Keratinocyte (primary cell): Measurements from ENCODE around the gene ZNF784. TPM values are rescaled to one million over a fixed set of nuclear protein-coding genes. Genes with fewer than 3 reads are reported as not detected.

Experiments
- DNase-seq: peaks from one replicate; pipeline ENCODE4 v3.0.0-alpha.2; 2011; ENCODE audit warnings: low read depth, missing footprints, low spot score
- FAIRE-seq: peaks from 2 replicates; lab custom pipeline; 2011; peaks lifted over from hg19 to GRCh38; lab: Jason Lieb, UNC
- H2AFZ ChIP-seq: 2 replicates; pipeline ENCODE4 v1.6.0; 2012; ENCODE audit warnings: low read length, control low read depth, inconsistent platforms; ENCODE audit not compliant: control insufficient read depth
- H3K27ac ChIP-seq: 2 replicates; pipeline ENCODE4 v1.5.1; 2011; ENCODE audit warnings: low read length; ENCODE audit not compliant: control insufficient read depth, insufficient read depth
- H3K27me3 ChIP-seq: 3 replicates; pipeline ENCODE4 v1.6.0; 2011; ENCODE audit warnings: low read length; ENCODE audit not compliant: control insufficient read depth, insufficient read depth; ENCODE audit errors: extremely low read depth
- H3K36me3 ChIP-seq, 2 experiments: 2 replicates in 1 of 2; 3 replicates in 1 of 2; pipeline ENCODE4 v1.5.1; 2011; ENCODE audit warnings: low read length in 2 of 2, mild to moderate bottlenecking in 1 of 2; ENCODE audit not compliant: control insufficient read depth in 2 of 2, insufficient read depth in 2 of 2; ENCODE audit errors: extremely low read depth in 1 of 2
- H3K4me1 ChIP-seq: 3 replicates; pipeline ENCODE4 v1.5.1; 2011; ENCODE audit warnings: low read length; ENCODE audit not compliant: control insufficient read depth, insufficient read depth; ENCODE audit errors: extremely low read depth
- H3K4me2 ChIP-seq: 3 replicates; pipeline ENCODE4 v1.6.0; 2011; ENCODE audit warnings: low read depth, low read length; ENCODE audit not compliant: control insufficient read depth, insufficient read depth; ENCODE audit errors: extremely low read depth
- H3K4me3 ChIP-seq, 3 experiments: fragments of 200-600 bp in 1 of 3; sonication (generic) in 1 of 3; 2 replicates in 2 of 3; 3 replicates in 1 of 3; pipeline ENCODE4 v1.5.1; 2011 to 2016; ENCODE audit warnings: low read length in 3 of 3, mild to moderate bottlenecking in 3 of 3, control low read depth in 2 of 3, inconsistent platforms in 1 of 3, low read depth in 1 of 3, mixed read lengths in 1 of 3, mixed run types in 1 of 3, moderate library complexity in 1 of 3; ENCODE audit not compliant: control insufficient read depth in 2 of 3, insufficient read depth in 2 of 3; ENCODE audit errors: extremely low read depth in 1 of 3
- H3K79me2 ChIP-seq: 2 replicates; pipeline ENCODE4 v1.6.0; 2012; ENCODE audit warnings: low read length; ENCODE audit not compliant: control insufficient read depth, insufficient read depth
- H3K9ac ChIP-seq: 3 replicates; pipeline ENCODE4 v1.6.0; 2011; ENCODE audit warnings: low read length; ENCODE audit not compliant: control insufficient read depth, insufficient read depth; ENCODE audit errors: extremely low read depth
- H3K9me1 ChIP-seq: 3 replicates; pipeline ENCODE4 v1.6.0; 2011; ENCODE audit warnings: low read length; ENCODE audit not compliant: control insufficient read depth, insufficient read depth; ENCODE audit errors: extremely low read depth
- H3K9me3 ChIP-seq: 2 replicates; pipeline ENCODE4 v1.5.1; 2012; ENCODE audit warnings: low read depth, low read length; ENCODE audit not compliant: control insufficient read depth
- H4K20me1 ChIP-seq: 3 replicates; pipeline ENCODE4 v1.6.0; 2011; ENCODE audit warnings: low read length; ENCODE audit not compliant: control insufficient read depth, insufficient read depth; ENCODE audit errors: extremely low read depth
- EZH2 ChIP-seq: IDR thresholded peaks from one replicate; pipeline ENCODE4 v1.6.1; 2012; ENCODE audit warnings: inconsistent platforms, mild to moderate bottlenecking, low read length, moderate library complexity
- dilution Hi-C: fragments of 300-500 bp; cut with MboI; formaldehyde crosslinking; loops from one replicate; pipeline ENCODE4 v1.7.0; 2020; ENCODE audit warnings: low sequenced_read_pairs; ENCODE audit not compliant: extremely low pct_ligation_motif_present
- polyA plus RNA-seq, 5 experiments: library from polyadenylated mRNA; depleted of rRNA in 3 of 5; stranded (reverse) in 3 of 5; stranded (forward) in 1 of 5; unstranded in 1 of 5; fragments of >200 nt; gene quantifications; 1 replicate in 1 of 5; 2 replicates in 3 of 5; 3 replicates in 1 of 5; pipeline versions ENCODE4 v1.2.1 to v1.2.3, GENCODE V29; 2011 to 2012; ENCODE audit warnings: missing spikeins in 2 of 5, low read depth in 1 of 5, low replicate concordance in 1 of 5
- TF ChIP-seq, protein P1 (sequence below), 3 experiments: IDR thresholded peaks in 1 of 3; conservative IDR thresholded peaks in 1 of 3; optimal IDR thresholded peaks in 1 of 3; 2 replicates in 2 of 3; 3 replicates in 1 of 3; pipeline versions ENCODE3 to v1.5.1; 2011; ENCODE audit warnings: low read length in 3 of 3, mild to moderate bottlenecking in 3 of 3, moderate library complexity in 2 of 3, control low read depth in 1 of 3, inconsistent platforms in 1 of 3; ENCODE audit not compliant: insufficient read depth in 2 of 3; ENCODE audit errors: extremely low read depth in 1 of 3

The ZNF784 gene
- polyA plus RNA-seq, 1 donor (not counting 4 experiments of a cell fraction or from before 2014, with no cell fraction given): 2.1 TPM

DNA sequence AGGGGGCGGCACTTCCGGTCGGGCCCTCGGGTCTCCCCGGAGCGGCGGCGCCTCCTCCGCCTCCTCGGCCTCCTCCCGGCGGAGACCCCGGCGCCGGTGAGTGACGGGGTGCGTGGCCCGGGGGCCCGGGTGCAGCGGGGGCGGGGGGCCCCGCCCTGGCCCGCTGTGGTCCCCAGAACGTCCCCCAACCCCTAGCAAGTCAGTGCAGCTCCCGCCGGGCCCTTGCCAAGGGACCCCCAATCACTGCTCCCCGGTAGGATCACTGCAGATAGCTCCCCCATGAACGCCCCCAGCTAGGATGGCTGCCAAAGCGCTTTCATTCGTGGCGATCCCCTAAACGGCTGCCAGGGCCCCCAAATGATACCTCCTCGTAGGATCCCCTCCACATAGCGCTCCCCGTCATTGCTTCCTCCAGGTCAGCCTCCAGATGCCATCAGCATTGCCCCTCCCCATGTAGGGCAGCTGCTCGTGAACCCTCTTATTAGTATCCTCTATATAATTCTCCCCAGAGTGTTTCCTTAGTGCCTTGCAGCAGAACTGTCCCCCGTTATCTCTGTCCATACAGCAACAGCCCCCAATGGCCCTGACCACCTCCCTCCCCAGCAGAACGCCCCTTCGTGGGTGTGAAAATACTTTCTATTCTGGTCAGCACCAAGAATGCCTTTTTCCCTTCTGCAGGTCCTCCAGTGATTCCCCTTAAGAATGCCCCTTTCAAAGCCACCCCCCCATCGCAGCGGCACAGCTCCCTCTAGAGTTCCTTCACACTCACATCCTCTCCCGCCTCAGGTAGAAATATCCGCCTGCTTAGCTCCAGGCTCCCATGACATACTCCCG, 18.5 kb downstream of the ZNF784 start, which contains the start of gene ZNF865:
Gene ZNF865 (plus strand): TSS at position 11 of the 834 bp plus-strand sequence. CDS start 7,972 bp downstream, outside the sequence.
- no peaks in the 10 kb centered on the region for H3K27me3 ChIP-seq
- DNase-seq: no peak
- dilution Hi-C loops: no loop called here
- no peaks in the 10 kb centered on the region for H3K9me3 ChIP-seq
- peak within 1 kb of the TSS; percentile 84 for H3K9ac ChIP-seq
- peak within 1 kb of the TSS; percentile 67 for H3K27ac ChIP-seq
- TF ChIP-seq, protein P1, sequence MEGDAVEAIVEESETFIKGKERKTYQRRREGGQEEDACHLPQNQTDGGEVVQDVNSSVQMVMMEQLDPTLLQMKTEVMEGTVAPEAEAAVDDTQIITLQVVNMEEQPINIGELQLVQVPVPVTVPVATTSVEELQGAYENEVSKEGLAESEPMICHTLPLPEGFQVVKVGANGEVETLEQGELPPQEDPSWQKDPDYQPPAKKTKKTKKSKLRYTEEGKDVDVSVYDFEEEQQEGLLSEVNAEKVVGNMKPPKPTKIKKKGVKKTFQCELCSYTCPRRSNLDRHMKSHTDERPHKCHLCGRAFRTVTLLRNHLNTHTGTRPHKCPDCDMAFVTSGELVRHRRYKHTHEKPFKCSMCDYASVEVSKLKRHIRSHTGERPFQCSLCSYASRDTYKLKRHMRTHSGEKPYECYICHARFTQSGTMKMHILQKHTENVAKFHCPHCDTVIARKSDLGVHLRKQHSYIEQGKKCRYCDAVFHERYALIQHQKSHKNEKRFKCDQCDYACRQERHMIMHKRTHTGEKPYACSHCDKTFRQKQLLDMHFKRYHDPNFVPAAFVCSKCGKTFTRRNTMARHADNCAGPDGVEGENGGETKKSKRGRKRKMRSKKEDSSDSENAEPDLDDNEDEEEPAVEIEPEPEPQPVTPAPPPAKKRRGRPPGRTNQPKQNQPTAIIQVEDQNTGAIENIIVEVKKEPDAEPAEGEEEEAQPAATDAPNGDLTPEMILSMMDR (optimal IDR thresholded peaks at IDR 0.05 in 1 of 3, IDR thresholded peaks at IDR 0.05 in 1 of 3, conservative IDR thresholded peaks at IDR 0.05 in 1 of 3; ENCODE audit: extremely low read depth in 1 of 3, insufficient read depth in 2 of 3, low read length in 3 of 3): peak; percentile 88 to 91 (median 91)
- no peak for TF ChIP-seq EZH2
- peak within 1 kb of the TSS; percentile 95 for H3K4me2 ChIP-seq
- FAIRE-seq: peak; percentile 86
- peaks cover 44% of the 10 kb centered on the region for H3K79me2 ChIP-seq
- H2AFZ ChIP-seq: peak within 1 kb of the TSS; percentile 63
- H3K4me3 ChIP-seq: peak within 1 kb of the TSS; percentile 61 to 73 (median 72)
- H4K20me1 ChIP-seq: no peaks in the 10 kb centered on the region
- peaks cover 11 to 14% of the 10 kb centered on the region in 2 experiments for H3K36me3 ChIP-seq
- peaks cover 21% of the 10 kb centered on the region for H3K4me1 ChIP-seq
- no peaks in the 10 kb centered on the region for H3K9me1 ChIP-seq

DNA sequence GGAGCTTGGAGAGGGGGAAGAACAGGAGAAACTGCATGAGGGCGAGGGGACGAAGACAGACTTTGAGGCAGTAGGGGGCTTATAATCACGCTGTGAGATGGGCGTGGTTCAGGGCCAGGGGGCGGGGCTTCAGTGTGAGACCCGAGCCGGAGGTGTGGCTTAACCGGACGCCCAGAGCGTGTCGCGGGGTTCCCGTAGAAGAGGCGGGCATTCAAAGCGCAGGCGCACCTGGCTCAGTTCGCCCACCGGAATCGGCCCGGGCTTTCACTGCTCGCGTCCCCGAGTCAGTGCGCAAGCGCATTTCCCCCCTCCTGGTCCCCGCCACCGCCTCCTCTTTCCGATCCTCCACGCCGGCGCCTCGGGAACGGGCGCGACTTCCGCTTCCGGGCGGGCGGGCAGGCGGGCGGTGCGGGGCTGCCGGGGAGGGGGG, 19.1 kb downstream of the ZNF784 start:
- H3K36me3 ChIP-seq: peaks cover 7 to 11% of the 10 kb centered on the region in 2 experiments
- TF ChIP-seq, protein P1 (optimal IDR thresholded peaks at IDR 0.05 in 1 of 3, IDR thresholded peaks at IDR 0.05 in 1 of 3, conservative IDR thresholded peaks at IDR 0.05 in 1 of 3; ENCODE audit: extremely low read depth in 1 of 3, insufficient read depth in 2 of 3, low read length in 3 of 3): no peak
- TF ChIP-seq EZH2: no peak
- FAIRE-seq (no peak), DNase-seq (peak; percentile 89)
- no peaks in the 10 kb centered on the region for H3K9me3 ChIP-seq
- dilution Hi-C loops: no loop called here
- H3K27ac ChIP-seq: peak overlapping the region; percentile 67
- peak overlapping the region; percentile 47 for H3K9ac ChIP-seq
- no peaks in the 10 kb centered on the region for H3K9me1 ChIP-seq
- H3K27me3 ChIP-seq: no peaks in the 10 kb centered on the region
- peak overlapping the region; percentile 95 for H3K4me2 ChIP-seq
- H2AFZ ChIP-seq: peak overlapping the region; percentile 63
- peaks cover 23% of the 10 kb centered on the region for H3K4me1 ChIP-seq
- no peaks in the 10 kb centered on the region for H4K20me1 ChIP-seq
- peaks cover 38% of the 10 kb centered on the region for H3K79me2 ChIP-seq
- H3K4me3 ChIP-seq: peak overlapping the region; percentile 61 to 72 (median 65)
